Measurements from ENCODE around the gene RUNX2. TPM values are rescaled to one million over a fixed set of nuclear protein-coding genes. Genes with fewer than 3 reads are reported as not detected.
"Not testable (repeated sequence)": the region's sequence is repeated elsewhere in the genome, so short reads cannot be mapped to it uniquely, and the experiment has no call there.

Gene RUNX2
- total and polyA plus RNA-seq, 2 experiments from 2014 or later: 4.4 to 5.2 TPM

- no peak overlapping the region for H3K4me2 ChIP-seq (ENCODE audit: unreplicated experiment)
- H3K27ac ChIP-seq: no peak overlapping the region
- H3K4me3 ChIP-seq: no peak overlapping the region
- H4K20me1 ChIP-seq (ENCODE audit: insufficient read depth): no peaks in the 10 kb centered on the region
- no peaks in the 10 kb centered on the region for H3K9me3 ChIP-seq (ENCODE audit: low read depth)
- no peaks in the 10 kb centered on the region; the same call in 1 of the 2 replicates for H3K4me1 ChIP-seq (ENCODE audit: insufficient read depth)
- 94 to 96% methylated on average over 9 of the region's 9 CpGs for WGBS, 2 experiments (ENCODE audit: low coverage in 1 of 2, low lambda C conversion rate in 2 of 2, missing lambda C conversion rate in 2 of 2)
- H3F3A ChIP-seq (ENCODE audit: insufficient read depth): no peaks in the 10 kb centered on the region
- no peaks in the 10 kb centered on the region for H3K36me3 ChIP-seq (ENCODE audit: low read depth)
- TF ChIP-seq EZH2 (IDR thresholded peaks at IDR 0.05; ENCODE audit: insufficient read depth, poor library complexity, severe bottlenecking) (no peak), EZH2phosphoT487 (IDR thresholded peaks at IDR 0.05; ENCODE audit: insufficient read depth, low read depth) (no peak)
- H2AFZ ChIP-seq: no peak overlapping the region
- no peaks in the 10 kb centered on the region for H3K79me2 ChIP-seq (ENCODE audit: insufficient read depth)
- in situ Hi-C loops (cut with MboI): no loop called here
- no peak for DNase-seq
- no peaks in the 10 kb centered on the region for H3K9me2 ChIP-seq (ENCODE audit: insufficient read depth)
- H3K9ac ChIP-seq: no peak overlapping the region
- H3K27me3 ChIP-seq (replicated peaks; ENCODE audit: insufficient read depth): no peaks in the 10 kb centered on the region
Observed at GRCh38 chr6:45668705-45669104, 340.6 kb downstream of the RUNX2 start.

GRCh38 chr6:45673167-45673566, 345.0 kb downstream of the RUNX2 start:
- H3F3A ChIP-seq (ENCODE audit: insufficient read depth); H3K27me3 ChIP-seq (replicated peaks; ENCODE audit: insufficient read depth); DNase-seq; in situ Hi-C loops (cut with MboI); H3K79me2 ChIP-seq (ENCODE audit: insufficient read depth); H2AFZ ChIP-seq; H3K9me3 ChIP-seq (ENCODE audit: low read depth); H3K36me3 ChIP-seq (ENCODE audit: low read depth); H3K4me2 ChIP-seq (ENCODE audit: unreplicated experiment); H4K20me1 ChIP-seq (ENCODE audit: insufficient read depth); H3K27ac ChIP-seq; H3K4me1 ChIP-seq (ENCODE audit: insufficient read depth); H3K4me3 ChIP-seq; H3K9ac ChIP-seq; H3K9me2 ChIP-seq (ENCODE audit: insufficient read depth): not testable (repeated sequence)
- WGBS, 2 experiments (ENCODE audit: low coverage in 1 of 2, low lambda C conversion rate in 2 of 2, missing lambda C conversion rate in 2 of 2): 82 to 83% methylated on average over 6 of the region's 6 CpGs

GRCh38 chr6:45675166-45675565, 347.0 kb downstream of the RUNX2 start:
- H4K20me1 ChIP-seq (ENCODE audit: insufficient read depth); H3F3A ChIP-seq (ENCODE audit: insufficient read depth); H3K9ac ChIP-seq; H3K27me3 ChIP-seq (replicated peaks; ENCODE audit: insufficient read depth); H3K4me3 ChIP-seq; H3K36me3 ChIP-seq (ENCODE audit: low read depth); H3K4me2 ChIP-seq (ENCODE audit: unreplicated experiment); in situ Hi-C loops (cut with MboI); H3K9me2 ChIP-seq (ENCODE audit: insufficient read depth); H3K4me1 ChIP-seq (ENCODE audit: insufficient read depth); H3K27ac ChIP-seq; H3K79me2 ChIP-seq (ENCODE audit: insufficient read depth); DNase-seq; H2AFZ ChIP-seq; H3K9me3 ChIP-seq (ENCODE audit: low read depth): not testable (repeated sequence)
- 89 to 93% methylated on average over 7 to 14 of the region's 14 CpGs for WGBS, 2 experiments (ENCODE audit: low coverage in 1 of 2, low lambda C conversion rate in 2 of 2, missing lambda C conversion rate in 2 of 2)

- Histone ChIP-seq H3K4me1 (ENCODE audit: insufficient read depth) (no peaks in the 10 kb centered on the region), H3K27ac (no peak overlapping the region), H3K9ac (no peak overlapping the region), H3F3A (ENCODE audit: insufficient read depth) (0 out of 2 replicates have a peak, but pooled peaks cover 8% of the 10 kb centered on the region), H4K20me1 (ENCODE audit: insufficient read depth) (no peaks in the 10 kb centered on the region), H3K9me3 (ENCODE audit: low read depth) (no peaks in the 10 kb centered on the region), H2AFZ (no peak overlapping the region), H3K9me2 (ENCODE audit: insufficient read depth) (no peaks in the 10 kb centered on the region), H3K27me3 (replicated peaks; ENCODE audit: insufficient read depth) (no peaks in the 10 kb centered on the region), H3K79me2 (ENCODE audit: insufficient read depth) (no peaks in the 10 kb centered on the region), H3K36me3 (ENCODE audit: low read depth) (no peaks in the 10 kb centered on the region), H3K4me3 (no peak overlapping the region), H3K4me2 (ENCODE audit: unreplicated experiment) (no peak overlapping the region)
- in situ Hi-C loops (cut with MboI): no loop called here
- no peak for DNase-seq
- WGBS, 2 experiments (ENCODE audit: low coverage in 1 of 2, low lambda C conversion rate in 2 of 2, missing lambda C conversion rate in 2 of 2): 95 to 97% methylated on average over 11 of the region's 11 CpGs
- TF ChIP-seq EZH2phosphoT487 (IDR thresholded peaks at IDR 0.05; ENCODE audit: insufficient read depth, low read depth) (no peak), EZH2 (IDR thresholded peaks at IDR 0.05; ENCODE audit: insufficient read depth, poor library complexity, severe bottlenecking) (no peak)
Observed at GRCh38 chr6:45675634-45676033, 347.5 kb downstream of the RUNX2 start.

- no peak overlapping the region for H3K4me2 ChIP-seq (ENCODE audit: unreplicated experiment)
- no peak overlapping the region for H3K9ac ChIP-seq
- H3F3A ChIP-seq (ENCODE audit: insufficient read depth): 0 out of 2 replicates have a peak, but pooled peaks cover 8% of the 10 kb centered on the region
- H3K9me2 ChIP-seq (ENCODE audit: insufficient read depth): no peaks in the 10 kb centered on the region
- no peaks in the 10 kb centered on the region for H3K36me3 ChIP-seq (ENCODE audit: low read depth)
- no peak overlapping the region for H2AFZ ChIP-seq
- H3K27me3 ChIP-seq (replicated peaks; ENCODE audit: insufficient read depth): no peaks in the 10 kb centered on the region
- in situ Hi-C loops (cut with MboI): no loop called here
- peaks cover 3% of the 10 kb centered on the region for H3K9me3 ChIP-seq (ENCODE audit: low read depth)
- 92 to 95% methylated on average over 10 of the region's 10 CpGs for WGBS, 2 experiments (ENCODE audit: low coverage in 1 of 2, low lambda C conversion rate in 2 of 2, missing lambda C conversion rate in 2 of 2)
- H4K20me1 ChIP-seq (ENCODE audit: insufficient read depth): no peaks in the 10 kb centered on the region
- no peak for DNase-seq
- H3K27ac ChIP-seq: no peak overlapping the region
- H3K4me3 ChIP-seq: no peak overlapping the region
- H3K79me2 ChIP-seq (ENCODE audit: insufficient read depth): no peaks in the 10 kb centered on the region
- no peaks in the 10 kb centered on the region for H3K4me1 ChIP-seq (ENCODE audit: insufficient read depth)
- TF ChIP-seq EZH2phosphoT487 (IDR thresholded peaks at IDR 0.05; ENCODE audit: insufficient read depth, low read depth) (no peak), EZH2 (IDR thresholded peaks at IDR 0.05; ENCODE audit: insufficient read depth, poor library complexity, severe bottlenecking) (no peak)
Observed at GRCh38 chr6:45676380-45676779, 348.2 kb downstream of the RUNX2 start.
